Loucy (cell line): ENCODE measurements around the gene SLC26A9.

Experiments used
- H2AFZ ChIP-seq: fragments of 200-600 bp; sonication (generic); 2 replicates; pipeline ENCODE4 v1.6.0; 2016; ENCODE audit warnings: antibody characterized with exemption, mild to moderate bottlenecking, low read length, moderate library complexity
- H3F3A ChIP-seq: fragments of 200-600 bp; 2 replicates; pipeline ENCODE4 v1.6.0; 2016; ENCODE audit warnings: antibody characterized with exemption, low read depth, mild to moderate bottlenecking
- H3K27me3 ChIP-seq: fragments of 200-600 bp; sonication (generic); 2 replicates; pipeline ENCODE4 v1.6.1; 2014; ENCODE audit warnings: low read length, mild to moderate bottlenecking; ENCODE audit not compliant: insufficient read depth, poor library complexity, severe bottlenecking
- H3K36me3 ChIP-seq: fragments of 200-600 bp; sonication (generic); 2 replicates; pipeline ENCODE4 v1.6.1; 2016; ENCODE audit warnings: low read length; ENCODE audit not compliant: insufficient read depth
- H3K4me1 ChIP-seq: fragments of 200-600 bp; sonication (generic); 2 replicates; pipeline ENCODE4 v1.5.1; 2014; ENCODE audit warnings: low read length, mild to moderate bottlenecking; ENCODE audit not compliant: insufficient read depth, poor library complexity, severe bottlenecking
- H3K4me2 ChIP-seq: fragments of 200-600 bp; sonication (generic); 2 replicates; pipeline ENCODE4 v1.6.0; 2014; ENCODE audit warnings: antibody characterized with exemption, low read length, low read depth, mild to moderate bottlenecking; ENCODE audit not compliant: poor library complexity, severe bottlenecking
- H3K4me3 ChIP-seq: fragments of 200-600 bp; sonication (generic); 2 replicates; pipeline ENCODE4 v1.5.1; 2014; ENCODE audit warnings: low read length, mild to moderate bottlenecking, mixed read lengths; ENCODE audit not compliant: poor library complexity, severe bottlenecking
- H3K79me2 ChIP-seq: fragments of 200-600 bp; sonication (generic); 2 replicates; pipeline ENCODE4 v1.6.1; 2014; ENCODE audit warnings: low read length; ENCODE audit not compliant: insufficient read depth
- H3K9ac ChIP-seq: fragments of 200-600 bp; sonication (generic); 2 replicates; pipeline ENCODE4 v1.6.0; 2014; ENCODE audit warnings: mild to moderate bottlenecking, low read depth, low read length, moderate library complexity; ENCODE audit not compliant: poor library complexity, severe bottlenecking
- H3K9me2 ChIP-seq: fragments of 200-600 bp; sonication (generic); replicated peaks from 2 replicates; pipeline ENCODE4 v1.6.1; 2016; ENCODE audit warnings: low read depth, low read length, mixed read lengths
- H3K9me3 ChIP-seq: fragments of 200-600 bp; sonication (generic); 2 replicates; pipeline ENCODE4 v1.6.1; 2014; ENCODE audit warnings: mild to moderate bottlenecking, antibody characterized with exemption, low read length, low read depth; ENCODE audit not compliant: insufficient read depth
- H4K20me1 ChIP-seq: fragments of 200-600 bp; sonication (generic); 2 replicates; pipeline ENCODE4 v1.6.0; 2014; ENCODE audit warnings: antibody characterized with exemption, low read length, mild to moderate bottlenecking; ENCODE audit not compliant: insufficient read depth, poor library complexity, severe bottlenecking
- CTCF ChIP-seq: fragments of 200-600 bp; sonication (generic); conservative IDR thresholded peaks from 2 replicates; pipeline ENCODE4 v1.5.1; 2014; ENCODE audit warnings: mild to moderate bottlenecking, antibody characterized with exemption, low read length
- EZH2phosphoT487 ChIP-seq: fragments of 200-600 bp; IDR thresholded peaks from 2 replicates; pipeline ENCODE4 v1.6.1; 2018; ENCODE audit warnings: antibody characterized with exemption, mild to moderate bottlenecking, moderate library complexity, borderline replicate concordance

Gene SLC26A9

GRCh38 chr1:205926213-205926612 lies 17.0 kb downstream of the SLC26A9 start:
- Histone ChIP-seq H3K9ac (no peak overlapping the region), H3K36me3 (no peaks in the 10 kb centered on the region), H3K4me1 (peaks cover 16% of the 10 kb centered on the region), H3K4me3 (no peak overlapping the region), H3K79me2 (no peaks in the 10 kb centered on the region), H4K20me1 (no peaks in the 10 kb centered on the region), H3F3A (no peaks in the 10 kb centered on the region), H2AFZ (no peak overlapping the region), H3K9me2 (no peaks in the 10 kb centered on the region), H3K4me2 (no peak overlapping the region), H3K9me3 (no peaks in the 10 kb centered on the region), H3K27me3 (no peaks in the 10 kb centered on the region)
- no peak for TF ChIP-seq EZH2phosphoT487
- no peak for TF ChIP-seq CTCF

- no peaks in the 10 kb centered on the region for H4K20me1 ChIP-seq
- no peak for TF ChIP-seq CTCF
- no peak for TF ChIP-seq EZH2phosphoT487
These were observed 17.5 kb downstream of the SLC26A9 start for GRCh38 chr1:205925736-205926135.

GRCh38 chr1:205924460-205924790 lies 18.8 kb downstream of the SLC26A9 start:
- H3K36me3 ChIP-seq, result no peaks in the 10 kb centered on the region
- no peaks in the 10 kb centered on the region for H3K27me3 ChIP-seq
- no peaks in the 10 kb centered on the region for H3K9me2 ChIP-seq
- H3K4me2 ChIP-seq, result no peak overlapping the region
- peaks cover 13% of the 10 kb centered on the region for H3K4me1 ChIP-seq
- H4K20me1 ChIP-seq, result no peaks in the 10 kb centered on the region
- no peaks in the 10 kb centered on the region for H3K79me2 ChIP-seq
- H3K9me3 ChIP-seq, result no peaks in the 10 kb centered on the region
- no peak overlapping the region for H2AFZ ChIP-seq
- no peaks in the 10 kb centered on the region for H3F3A ChIP-seq
- no peak overlapping the region for H3K9ac ChIP-seq
- no peak overlapping the region for H3K4me3 ChIP-seq
- TF ChIP-seq CTCF (no peak), EZH2phosphoT487 (no peak)

More at GRCh38 chr1:205925736-205926135, 17.5 kb downstream of the SLC26A9 start:
- H3F3A ChIP-seq, result no peaks in the 10 kb centered on the region
- no peaks in the 10 kb centered on the region for H3K9me2 ChIP-seq
- no peak overlapping the region for H3K4me3 ChIP-seq
- H2AFZ ChIP-seq, result no peak overlapping the region
- H3K27me3 ChIP-seq, result no peaks in the 10 kb centered on the region
- no peak overlapping the region for H3K4me2 ChIP-seq
- H3K9ac ChIP-seq, result no peak overlapping the region
- no peaks in the 10 kb centered on the region for H3K9me3 ChIP-seq
- H3K79me2 ChIP-seq, result no peaks in the 10 kb centered on the region
- H3K36me3 ChIP-seq, result no peaks in the 10 kb centered on the region
- H3K4me1 ChIP-seq, result peaks cover 16% of the 10 kb centered on the region
